Breast epithelium (tissue), 4 donors: ENCODE measurements around the gene PTPRM. TPM values are rescaled to one million over a fixed set of nuclear protein-coding genes. Genes with fewer than 3 reads are reported as not detected.

Experiments used
- DNase-seq, 2 donors: peaks; one replicate each; pipeline ENCODE4 v3.0.0-alpha.2; 2019; ENCODE audit warnings: low spot score in 2 of 2
- H3K27ac ChIP-seq, 2 donors: fragments of 200-600 bp; sonication (generic) in 1 of 2; one replicate each; pipeline ENCODE4 v1.5.1; 2016 to 2019; ENCODE audit warnings: mild to moderate bottlenecking in 1 of 2
- H3K27me3 ChIP-seq, 2 donors: fragments of 200-600 bp; sonication (generic) in 1 of 2; one replicate each; pipeline versions ENCODE4 v1.5.1 to v1.6.0; 2017 to 2019; ENCODE audit warnings: control low read depth in 1 of 2, mild to moderate bottlenecking in 1 of 2
- H3K36me3 ChIP-seq: fragments of 200-600 bp; one replicate; pipeline ENCODE4 v1.5.1; 2019
- H3K4me1 ChIP-seq, 2 donors: fragments of 200-600 bp; sonication (generic); one replicate each; pipeline ENCODE4 v1.5.1; 2016 to 2019; ENCODE audit warnings: control low read depth in 1 of 2
- H3K4me3 ChIP-seq, 3 donors: fragments of 200-600 bp; sonication (generic); 1 replicate in 2 of 3; 2 replicates in 1 of 3; pipeline ENCODE4 v1.5.1; 2016 to 2019; ENCODE audit warnings: mild to moderate bottlenecking in 3 of 3, moderate library complexity in 2 of 3
- H3K9me3 ChIP-seq, 2 donors: fragments of 200-600 bp; sonication (generic) in 1 of 2; one replicate each; pipeline ENCODE4 v1.5.1; 2016 to 2019; ENCODE audit warnings: control low read depth in 1 of 2
- CTCF ChIP-seq, 3 donors: fragments of 450-650 bp; IDR thresholded peaks; one replicate each; pipeline ENCODE4 v1.5.1; 2016 to 2017; ENCODE audit warnings: antibody characterized with exemption in 3 of 3, mild to moderate bottlenecking in 3 of 3, moderate library complexity in 3 of 3
- POLR2A ChIP-seq: fragments of 450-650 bp; IDR thresholded peaks from one replicate; pipeline ENCODE4 v1.6.1; 2016; ENCODE audit warnings: antibody characterized with exemption, mild to moderate bottlenecking, moderate library complexity
- POLR2AphosphoS5 ChIP-seq, 3 donors: sonication (generic); formaldehyde crosslinking; IDR thresholded peaks; one replicate each; pipeline ENCODE4 v1.6.1; 2017; ENCODE audit warnings: antibody characterized with exemption in 3 of 3
- intact Hi-C: fragments of 100-400 bp; cut with DNase I; formaldehyde crosslinking; loops from one replicate; pipeline ENCODE4 v1.15.1; 2023; ENCODE audit warnings: low total_unique reads
- total RNA-seq, 3 donors: library from RNA; depleted of rRNA; stranded (reverse); fragments of >200 nt; gene quantifications; one replicate each; pipeline ENCODE4 v1.1.0, GENCODE V29; 2016

The PTPRM gene
- total RNA-seq, 3 donors from 2014 or later, result 41.7 to 181 (median 140) TPM

GRCh38 chr18:7681298-7681697, 114.2 kb downstream of the PTPRM start:
- H3K4me1 ChIP-seq, result no peaks in the 10 kb centered on the region
- no peak overlapping the region for H3K4me3 ChIP-seq
- no peaks in the 10 kb centered on the region for H3K27me3 ChIP-seq
- DNase-seq, result no peak
- H3K9me3 ChIP-seq, result no peaks in the 10 kb centered on the region
- H3K36me3 ChIP-seq, result no peaks in the 10 kb centered on the region
- TF ChIP-seq POLR2A, result no peak
- no peak for TF ChIP-seq POLR2AphosphoS5 (IDR thresholded peaks at IDR 0.05)
- no peak for TF ChIP-seq CTCF (IDR thresholded peaks at IDR 0.05)
- intact Hi-C loops, result no loop called here
- no peak overlapping the region for H3K27ac ChIP-seq

- TF ChIP-seq POLR2A (no peak), CTCF (IDR thresholded peaks at IDR 0.05) (no peak), POLR2AphosphoS5 (IDR thresholded peaks at IDR 0.05) (no peak)
- H3K27ac ChIP-seq, result no peak overlapping the region
- no peak overlapping the region for H3K4me3 ChIP-seq
- H3K27me3 ChIP-seq, result no peaks in the 10 kb centered on the region
- no peaks in the 10 kb centered on the region for H3K4me1 ChIP-seq
- H3K9me3 ChIP-seq, result no peaks in the 10 kb centered on the region
- no peaks in the 10 kb centered on the region for H3K36me3 ChIP-seq
- no peak for DNase-seq
- intact Hi-C loops, result no loop called here
Measured at GRCh38 chr18:7682321-7682720, 115.2 kb downstream of the PTPRM start.

- Histone ChIP-seq H3K36me3 (no peaks in the 10 kb centered on the region), H3K27ac (no peak overlapping the region), H3K4me3 (no peak overlapping the region), H3K27me3 (no peaks in the 10 kb centered on the region), H3K4me1 (no peaks in the 10 kb centered on the region), H3K9me3 (no peaks in the 10 kb centered on the region)
- TF ChIP-seq CTCF (IDR thresholded peaks at IDR 0.05) (no peak), POLR2A (no peak), POLR2AphosphoS5 (IDR thresholded peaks at IDR 0.05) (no peak)
- intact Hi-C loops, result no loop called here
- DNase-seq, result no peak
Measured at GRCh38 chr18:7683753-7684152, 116.6 kb downstream of the PTPRM start.

- Histone ChIP-seq H3K4me1 (no peaks in the 10 kb centered on the region), H3K27ac (no peak overlapping the region), H3K9me3 (no peaks in the 10 kb centered on the region), H3K36me3 (no peaks in the 10 kb centered on the region), H3K27me3 (no peaks in the 10 kb centered on the region), H3K4me3 (no peak overlapping the region)
- TF ChIP-seq POLR2A (no peak), POLR2AphosphoS5 (IDR thresholded peaks at IDR 0.05) (no peak), CTCF (IDR thresholded peaks at IDR 0.05) (no peak)
- DNase-seq, result no peak
- intact Hi-C loops, result no loop called here
Measured at GRCh38 chr18:7684357-7684756, 117.2 kb downstream of the PTPRM start.

- no peaks in the 10 kb centered on the region for H3K4me1 ChIP-seq
- no peak for DNase-seq
- no peaks in the 10 kb centered on the region for H3K36me3 ChIP-seq
- H3K9me3 ChIP-seq, result no peaks in the 10 kb centered on the region
- no peak overlapping the region for H3K4me3 ChIP-seq
- intact Hi-C loops, result no loop called here
- no peak overlapping the region for H3K27ac ChIP-seq
- no peak for TF ChIP-seq POLR2A
- TF ChIP-seq POLR2AphosphoS5 (IDR thresholded peaks at IDR 0.05), result no peak
- no peak for TF ChIP-seq CTCF (IDR thresholded peaks at IDR 0.05)
- H3K27me3 ChIP-seq, result no peaks in the 10 kb centered on the region
Measured at GRCh38 chr18:7684966-7685365, 117.8 kb downstream of the PTPRM start.
